ENCODE results near the gene ANKRD29.

The ANKRD29 gene

GRCh38 chr18:23605941-23606340, 56.8 kb downstream of the ANKRD29 start:
- no peak overlapping the region for H3K9ac ChIP-seq (ENCODE audit: low read depth in 1 of 2, low read length in 2 of 2)
- no peak overlapping the region for H3K27ac ChIP-seq (ENCODE audit: low read depth, low read length)
- peaks cover 14% of the 10 kb centered on the region in 2 donors for H3K4me1 ChIP-seq (ENCODE audit: control insufficient read depth in 1 of 2, insufficient read depth in 2 of 2, low read length in 2 of 2)
- no peak overlapping the region for H3K4me3 ChIP-seq (ENCODE audit: low read depth in 1 of 2, low read length in 2 of 2)
- H3K9me3 ChIP-seq (ENCODE audit: control insufficient read depth in 1 of 2, low read length in 2 of 2): no peaks in the 10 kb centered on the region
- no peaks in the 10 kb centered on the region for H3K27me3 ChIP-seq (ENCODE audit: control insufficient read depth in 1 of 2, insufficient read depth in 2 of 2, low read length in 2 of 2)
- no peaks in the 10 kb centered on the region for H3K36me3 ChIP-seq (ENCODE audit: control insufficient read depth in 1 of 2, insufficient read depth in 2 of 2, low read length in 2 of 2)

GRCh38 chr18:23599809-23600208, 62.9 kb downstream of the ANKRD29 start:
- H3K4me1 ChIP-seq (ENCODE audit: control insufficient read depth in 1 of 2, insufficient read depth in 2 of 2, low read length in 2 of 2): no peaks in the 10 kb centered on the region

GRCh38 chr18:23596183-23596582, 66.5 kb downstream of the ANKRD29 start:
- Histone ChIP-seq H3K9ac (ENCODE audit: low read depth in 1 of 2, low read length in 2 of 2) (no peak overlapping the region), H3K4me1 (ENCODE audit: control insufficient read depth in 1 of 2, insufficient read depth in 2 of 2, low read length in 2 of 2) (no peaks in the 10 kb centered on the region), H3K36me3 (ENCODE audit: control insufficient read depth in 1 of 2, insufficient read depth in 2 of 2, low read length in 2 of 2) (no peaks in the 10 kb centered on the region), H3K9me3 (ENCODE audit: control insufficient read depth in 1 of 2, low read length in 2 of 2) (no peaks in the 10 kb centered on the region), H3K27me3 (ENCODE audit: control insufficient read depth in 1 of 2, insufficient read depth in 2 of 2, low read length in 2 of 2) (no peaks in the 10 kb centered on the region), H3K27ac (ENCODE audit: low read depth, low read length) (no peak overlapping the region), H3K4me3 (ENCODE audit: low read depth in 1 of 2, low read length in 2 of 2) (no peak overlapping the region)

More at GRCh38 chr18:23599809-23600208, 62.9 kb downstream of the ANKRD29 start:
- no peak overlapping the region for H3K4me3 ChIP-seq (ENCODE audit: low read depth in 1 of 2, low read length in 2 of 2)
- no peak overlapping the region for H3K27ac ChIP-seq (ENCODE audit: low read depth, low read length)
- H3K9ac ChIP-seq (ENCODE audit: low read depth in 1 of 2, low read length in 2 of 2): no peak overlapping the region
- H3K36me3 ChIP-seq (ENCODE audit: control insufficient read depth in 1 of 2, insufficient read depth in 2 of 2, low read length in 2 of 2): no peaks in the 10 kb centered on the region
- no peaks in the 10 kb centered on the region for H3K27me3 ChIP-seq (ENCODE audit: control insufficient read depth in 1 of 2, insufficient read depth in 2 of 2, low read length in 2 of 2)
- no peaks in the 10 kb centered on the region for H3K9me3 ChIP-seq (ENCODE audit: control insufficient read depth in 1 of 2, low read length in 2 of 2)

GRCh38 chr18:23595591-23595990, 67.1 kb downstream of the ANKRD29 start:
- no peak overlapping the region for H3K4me3 ChIP-seq (ENCODE audit: low read depth in 1 of 2, low read length in 2 of 2)
- no peaks in the 10 kb centered on the region for H3K27me3 ChIP-seq (ENCODE audit: control insufficient read depth in 1 of 2, insufficient read depth in 2 of 2, low read length in 2 of 2)
- no peaks in the 10 kb centered on the region for H3K4me1 ChIP-seq (ENCODE audit: control insufficient read depth in 1 of 2, insufficient read depth in 2 of 2, low read length in 2 of 2)
- H3K36me3 ChIP-seq (ENCODE audit: control insufficient read depth in 1 of 2, insufficient read depth in 2 of 2, low read length in 2 of 2): no peaks in the 10 kb centered on the region
- no peak overlapping the region for H3K9ac ChIP-seq (ENCODE audit: low read depth in 1 of 2, low read length in 2 of 2)
- H3K27ac ChIP-seq (ENCODE audit: low read depth, low read length): no peak overlapping the region
- H3K9me3 ChIP-seq (ENCODE audit: control insufficient read depth in 1 of 2, low read length in 2 of 2): no peaks in the 10 kb centered on the region

- Histone ChIP-seq H3K4me1 (ENCODE audit: control insufficient read depth in 1 of 2, insufficient read depth in 2 of 2, low read length in 2 of 2) (no peaks in the 10 kb centered on the region), H3K4me3 (ENCODE audit: low read depth in 1 of 2, low read length in 2 of 2) (no peak overlapping the region), H3K27me3 (ENCODE audit: control insufficient read depth in 1 of 2, insufficient read depth in 2 of 2, low read length in 2 of 2) (no peaks in the 10 kb centered on the region), H3K9me3 (ENCODE audit: control insufficient read depth in 1 of 2, low read length in 2 of 2) (no peaks in the 10 kb centered on the region), H3K36me3 (ENCODE audit: control insufficient read depth in 1 of 2, insufficient read depth in 2 of 2, low read length in 2 of 2) (no peaks in the 10 kb centered on the region), H3K9ac (ENCODE audit: low read depth in 1 of 2, low read length in 2 of 2) (no peak overlapping the region), H3K27ac (ENCODE audit: low read depth, low read length) (no peak overlapping the region)
Observed at GRCh38 chr18:23593720-23594119, 69.0 kb downstream of the ANKRD29 start.

- H3K27ac ChIP-seq (ENCODE audit: low read depth, low read length): no peak overlapping the region
- no peaks in the 10 kb centered on the region for H3K36me3 ChIP-seq (ENCODE audit: control insufficient read depth in 1 of 2, insufficient read depth in 2 of 2, low read length in 2 of 2)
- H3K4me3 ChIP-seq (ENCODE audit: low read depth in 1 of 2, low read length in 2 of 2): no peak overlapping the region
- H3K27me3 ChIP-seq (ENCODE audit: control insufficient read depth in 1 of 2, insufficient read depth in 2 of 2, low read length in 2 of 2): no peaks in the 10 kb centered on the region
- no peaks in the 10 kb centered on the region for H3K4me1 ChIP-seq (ENCODE audit: control insufficient read depth in 1 of 2, insufficient read depth in 2 of 2, low read length in 2 of 2)
- no peaks in the 10 kb centered on the region for H3K9me3 ChIP-seq (ENCODE audit: control insufficient read depth in 1 of 2, low read length in 2 of 2)
- H3K9ac ChIP-seq (ENCODE audit: low read depth in 1 of 2, low read length in 2 of 2): no peak overlapping the region
Observed at GRCh38 chr18:23592911-23593310, 69.8 kb downstream of the ANKRD29 start.

- no peaks in the 10 kb centered on the region for H3K27me3 ChIP-seq (ENCODE audit: control insufficient read depth in 1 of 2, insufficient read depth in 2 of 2, low read length in 2 of 2)
- no peaks in the 10 kb centered on the region for H3K36me3 ChIP-seq (ENCODE audit: control insufficient read depth in 1 of 2, insufficient read depth in 2 of 2, low read length in 2 of 2)
- H3K9ac ChIP-seq (ENCODE audit: low read depth in 1 of 2, low read length in 2 of 2): no peak overlapping the region
Observed at GRCh38 chr18:23591011-23591410, 71.7 kb downstream of the ANKRD29 start.

GRCh38 chr18:23588836-23589560, 73.7 kb downstream of the ANKRD29 start:
- no peak overlapping the region for H3K9ac ChIP-seq (ENCODE audit: low read depth in 1 of 2, low read length in 2 of 2)
- H3K4me1 ChIP-seq (ENCODE audit: control insufficient read depth in 1 of 2, insufficient read depth in 2 of 2, low read length in 2 of 2): peaks cover 13 to 23% of the 10 kb centered on the region in 2 donors
- H3K4me3 ChIP-seq (ENCODE audit: low read depth in 1 of 2, low read length in 2 of 2): no peak overlapping the region
- H3K9me3 ChIP-seq (ENCODE audit: control insufficient read depth in 1 of 2, low read length in 2 of 2): no peaks in the 10 kb centered on the region
- H3K27me3 ChIP-seq (ENCODE audit: control insufficient read depth in 1 of 2, insufficient read depth in 2 of 2, low read length in 2 of 2): no peaks in the 10 kb centered on the region
- H3K36me3 ChIP-seq (ENCODE audit: control insufficient read depth in 1 of 2, insufficient read depth in 2 of 2, low read length in 2 of 2): no peaks in the 10 kb centered on the region
- H3K27ac ChIP-seq (ENCODE audit: low read depth, low read length): no peak overlapping the region

More at GRCh38 chr18:23591011-23591410, 71.7 kb downstream of the ANKRD29 start:
- Histone ChIP-seq H3K4me1 (ENCODE audit: control insufficient read depth in 1 of 2, insufficient read depth in 2 of 2, low read length in 2 of 2) (peaks cover 0 to 5% of the 10 kb centered on the region in 2 donors), H3K27ac (ENCODE audit: low read depth, low read length) (no peak overlapping the region), H3K9me3 (ENCODE audit: control insufficient read depth in 1 of 2, low read length in 2 of 2) (no peaks in the 10 kb centered on the region), H3K4me3 (ENCODE audit: low read depth in 1 of 2, low read length in 2 of 2) (no peak overlapping the region)

- peaks cover 22 to 37% of the 10 kb centered on the region in 2 donors for H3K4me1 ChIP-seq (ENCODE audit: control insufficient read depth in 1 of 2, insufficient read depth in 2 of 2, low read length in 2 of 2)
- H3K4me3 ChIP-seq (ENCODE audit: low read depth in 1 of 2, low read length in 2 of 2): peak overlapping the region; percentile 91 to 99
- H3K27ac ChIP-seq (ENCODE audit: low read depth, low read length): no peak overlapping the region
- no peaks in the 10 kb centered on the region for H3K27me3 ChIP-seq (ENCODE audit: control insufficient read depth in 1 of 2, insufficient read depth in 2 of 2, low read length in 2 of 2)
- no peaks in the 10 kb centered on the region for H3K36me3 ChIP-seq (ENCODE audit: control insufficient read depth in 1 of 2, insufficient read depth in 2 of 2, low read length in 2 of 2)
- peak overlapping the region; percentile 70 to 95 for H3K9ac ChIP-seq (ENCODE audit: low read depth in 1 of 2, low read length in 2 of 2)
- no peaks in the 10 kb centered on the region for H3K9me3 ChIP-seq (ENCODE audit: control insufficient read depth in 1 of 2, low read length in 2 of 2)
Observed at GRCh38 chr18:23587220-23587642, 75.5 kb downstream of the ANKRD29 start.

GRCh38 chr18:23586249-23587196, 76.2 kb downstream of the ANKRD29 start, which contains the start of gene NPC1:
Gene NPC1, minus strand, starts transcription at chr18:23586506. Its CDS starts 163 bp downstream, at chr18:23586343.
- peak within 1 kb of the TSS; percentile 100 for H3K27ac ChIP-seq (ENCODE audit: low read depth, low read length)
- peaks cover 22 to 37% of the 10 kb centered on the region in 2 donors for H3K4me1 ChIP-seq (ENCODE audit: control insufficient read depth in 1 of 2, insufficient read depth in 2 of 2, low read length in 2 of 2)
- H3K36me3 ChIP-seq (ENCODE audit: control insufficient read depth in 1 of 2, insufficient read depth in 2 of 2, low read length in 2 of 2): no peaks in the 10 kb centered on the region
- H3K27me3 ChIP-seq (ENCODE audit: control insufficient read depth in 1 of 2, insufficient read depth in 2 of 2, low read length in 2 of 2): no peaks in the 10 kb centered on the region
- no peaks in the 10 kb centered on the region for H3K9me3 ChIP-seq (ENCODE audit: control insufficient read depth in 1 of 2, low read length in 2 of 2)
- peak within 1 kb of the TSS; percentile 91 to 99 for H3K4me3 ChIP-seq (ENCODE audit: low read depth in 1 of 2, low read length in 2 of 2)
- H3K9ac ChIP-seq (ENCODE audit: low read depth in 1 of 2, low read length in 2 of 2): peak within 1 kb of the TSS; percentile 94 to 95
